Loucy (cell line): Measurements from ENCODE around the gene PRND.

Experiments used
- CTCF ChIP-seq: fragments of 200-600 bp; sonication (generic); conservative IDR thresholded peaks from 2 replicates; pipeline ENCODE4 v1.5.1; 2014; ENCODE audit warnings: mild to moderate bottlenecking, antibody characterized with exemption, low read length
- EZH2phosphoT487 ChIP-seq: fragments of 200-600 bp; IDR thresholded peaks from 2 replicates; pipeline ENCODE4 v1.6.1; 2018; ENCODE audit warnings: antibody characterized with exemption, mild to moderate bottlenecking, moderate library complexity, borderline replicate concordance

- TF ChIP-seq CTCF: no peak
- TF ChIP-seq EZH2phosphoT487: no peak
These were observed 23.9 kb upstream of the PRND start for GRCh38 chr20:4697831-4698221.
